GM18907 (cell line): ENCODE data around the gene KLHDC3.

ENCODE experiments used
- ATAC-seq: cut with Tn5 transposase; IDR thresholded peaks from one replicate; pipeline ENCODE4 v1.9.1; 2021; ENCODE audit warnings: mild to moderate bottlenecking, moderate library complexity; ENCODE audit not compliant: unreplicated experiment

Gene KLHDC3, protein sequence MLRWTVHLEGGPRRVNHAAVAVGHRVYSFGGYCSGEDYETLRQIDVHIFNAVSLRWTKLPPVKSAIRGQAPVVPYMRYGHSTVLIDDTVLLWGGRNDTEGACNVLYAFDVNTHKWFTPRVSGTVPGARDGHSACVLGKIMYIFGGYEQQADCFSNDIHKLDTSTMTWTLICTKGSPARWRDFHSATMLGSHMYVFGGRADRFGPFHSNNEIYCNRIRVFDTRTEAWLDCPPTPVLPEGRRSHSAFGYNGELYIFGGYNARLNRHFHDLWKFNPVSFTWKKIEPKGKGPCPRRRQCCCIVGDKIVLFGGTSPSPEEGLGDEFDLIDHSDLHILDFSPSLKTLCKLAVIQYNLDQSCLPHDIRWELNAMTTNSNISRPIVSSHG

GRCh38 chr6:43013843-43014433, at the start of gene KLHDC3, which contains the start of gene MEA1:
TSS of gene KLHDC3 (plus strand) at chr6:43014249. CDS start at chr6:43017193, 2,944 bp downstream.
TSS of gene MEA1 (minus strand) at chr6:43013946. CDS start at chr6:43013813, 133 bp downstream.
- peak; percentile 90 for ATAC-seq

DNA sequence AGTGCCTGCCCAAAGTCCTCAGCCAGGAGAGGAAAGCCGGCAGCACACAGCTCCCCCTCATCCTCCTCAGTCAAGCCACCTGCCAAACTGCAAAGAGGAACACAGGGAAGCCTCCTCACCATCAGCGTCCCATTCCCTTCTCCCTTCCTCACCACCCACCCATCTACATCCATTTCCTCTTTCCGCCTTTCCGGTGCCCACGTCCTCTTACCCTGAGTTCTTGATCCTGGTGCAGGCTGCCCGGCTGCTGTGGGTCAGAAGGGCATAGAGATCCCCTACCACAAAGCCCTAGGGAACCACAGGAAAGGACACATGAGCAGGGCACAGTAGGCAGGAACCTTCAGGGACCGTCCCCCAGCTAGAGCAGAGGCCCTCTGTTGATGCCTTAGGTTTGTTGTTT, 47.5 kb upstream of the KLHDC3 start:
- ATAC-seq: no peak

DNA sequence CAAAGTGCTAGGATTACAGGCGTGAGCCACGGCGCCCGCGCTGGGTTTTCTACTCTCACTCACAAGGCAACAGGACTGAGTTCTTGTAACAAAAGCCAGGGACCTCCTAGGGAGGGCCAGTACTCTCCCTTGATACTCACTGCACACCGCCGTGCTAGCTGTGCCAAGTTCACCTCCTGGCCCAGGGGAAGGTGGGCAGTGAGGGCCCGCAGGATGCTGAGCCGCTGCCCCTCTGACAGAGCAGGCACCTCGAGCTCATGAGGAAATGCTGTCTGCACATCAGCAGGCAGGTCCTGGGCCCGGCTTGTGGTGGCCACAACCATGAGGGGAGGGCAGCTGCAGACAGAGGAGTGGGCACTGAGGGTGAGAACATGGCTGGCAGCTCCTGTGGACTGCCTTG, 46.8 kb upstream of the KLHDC3 start:
- no peak for ATAC-seq

DNA sequence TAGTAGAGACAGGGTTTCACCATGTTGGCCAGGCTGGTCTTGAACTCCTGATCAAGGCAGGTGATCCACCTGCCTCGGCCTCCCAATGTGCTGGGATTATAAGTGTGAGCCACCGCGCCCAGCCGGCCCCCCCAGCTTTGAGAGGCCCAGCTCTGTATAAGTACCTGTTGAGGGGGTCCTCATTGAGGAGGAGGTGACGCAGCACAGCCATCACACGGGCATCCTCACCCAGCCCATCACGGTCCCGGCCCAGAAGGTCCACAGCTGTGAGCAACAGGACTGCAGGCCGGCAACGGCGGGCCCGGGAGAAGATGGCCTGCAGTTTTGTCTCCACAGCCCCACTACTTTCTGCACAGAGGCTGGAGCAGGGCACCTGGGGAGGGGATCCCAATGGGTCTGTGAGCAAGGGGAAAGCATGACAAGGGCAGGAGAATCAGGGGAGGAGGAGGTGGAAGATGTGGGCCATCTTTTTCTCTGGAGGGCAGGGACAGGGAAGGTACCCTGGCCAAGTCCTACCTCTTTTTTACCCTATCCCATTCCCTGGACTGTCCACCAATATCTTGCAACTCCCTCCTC, 45.8 kb upstream of the KLHDC3 start:
- no peak for ATAC-seq

- ATAC-seq: no peak
Observed at GRCh38 chr6:42968783-42969182, 45.3 kb upstream of the KLHDC3 start.

GRCh38 chr6:42969431-42969830, 44.6 kb upstream of the KLHDC3 start:
- ATAC-seq: no peak

GRCh38 chr6:42969934-42970333, 44.1 kb upstream of the KLHDC3 start:
- ATAC-seq: no peak

- ATAC-seq: no peak
Observed at GRCh38 chr6:42970871-42971612, 43.0 kb upstream of the KLHDC3 start.

GRCh38 chr6:42971746-42972327, 42.2 kb upstream of the KLHDC3 start:
- ATAC-seq: no peak

- no peak for ATAC-seq
Observed at GRCh38 chr6:42973926-42974325, 40.1 kb upstream of the KLHDC3 start.

GRCh38 chr6:42974919-42975505, 39.0 kb upstream of the KLHDC3 start:
- ATAC-seq: no peak

DNA sequence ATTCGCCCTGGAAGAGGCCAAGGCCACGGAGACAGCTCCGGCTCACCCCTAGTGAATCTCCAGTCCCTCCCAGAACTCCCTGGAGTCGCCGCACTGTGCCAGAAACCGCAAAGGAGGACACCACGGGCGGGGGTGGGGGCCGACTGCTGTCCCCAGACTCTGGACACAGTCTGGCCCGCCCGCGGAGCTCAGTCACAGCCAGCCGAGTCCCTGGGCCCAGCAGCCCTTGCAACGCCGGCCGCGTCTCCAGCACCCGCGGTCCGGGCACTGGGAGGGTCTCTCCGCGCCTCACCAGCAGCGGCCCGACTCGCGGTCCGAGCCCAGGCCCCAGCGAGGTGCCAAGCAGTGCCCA, 35.6 kb upstream of the KLHDC3 start:
- ATAC-seq: peak; percentile 21

DNA sequence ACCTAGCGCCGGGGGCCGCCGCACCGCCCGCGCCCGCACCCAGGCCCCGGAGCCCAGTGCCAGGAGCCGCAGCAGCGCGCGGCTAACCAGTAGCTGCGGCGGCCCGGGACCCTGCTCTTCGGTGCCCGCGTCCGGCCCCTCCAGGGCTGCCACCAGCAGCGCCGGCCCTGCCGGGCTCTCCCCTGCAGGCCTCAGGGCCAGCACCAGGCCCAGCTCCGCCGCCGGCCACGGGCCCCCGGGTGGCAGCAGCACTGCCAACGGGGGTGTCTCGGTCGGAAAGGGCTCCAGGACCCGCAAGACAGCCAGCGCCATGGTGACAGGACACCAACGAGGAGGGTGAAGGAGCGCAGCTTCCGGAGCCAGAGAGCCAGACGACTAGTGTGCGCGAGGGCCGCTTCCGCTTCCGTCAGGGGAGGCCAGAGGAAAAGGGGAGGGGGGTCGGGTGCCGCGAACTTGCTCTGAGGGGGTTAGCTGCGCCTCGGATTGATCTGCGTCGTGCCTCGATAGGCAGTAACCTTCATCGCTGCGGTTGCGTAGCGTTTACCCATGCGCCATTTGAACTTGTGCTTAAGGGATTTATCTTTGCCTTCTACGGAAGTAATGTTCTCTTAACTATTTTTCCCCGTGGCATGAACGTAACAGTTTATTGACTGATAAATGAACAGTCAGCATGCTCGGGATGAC, 35.1 kb upstream of the KLHDC3 start, which contains the start of gene PEX6:
TSS of gene PEX6 (minus strand) at position 343 of the 684 bp plus-strand sequence. CDS start at position 312, 31 bp downstream.
- ATAC-seq: peak; percentile 90

- peak; percentile 7 for ATAC-seq
Observed at GRCh38 chr6:42979523-42980177, 34.4 kb upstream of the KLHDC3 start.

DNA sequence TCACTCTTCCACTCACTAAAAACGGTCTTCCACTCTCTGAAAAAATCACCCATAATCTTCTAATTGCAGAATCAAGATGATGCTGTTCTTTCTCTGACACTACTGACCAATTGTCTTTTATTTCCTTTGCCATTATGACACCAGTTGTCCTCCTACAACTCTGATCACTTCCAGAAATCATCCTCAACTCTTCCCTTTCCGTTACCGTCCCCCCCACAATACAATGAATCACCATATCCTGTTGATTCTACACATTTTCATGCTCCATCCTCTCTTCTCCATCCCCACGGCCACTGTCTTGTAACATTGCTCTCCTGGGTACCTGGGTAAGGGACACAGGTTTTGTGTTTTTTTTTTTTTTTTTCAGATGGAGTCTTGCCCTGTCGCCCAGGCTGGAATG, 32.2 kb upstream of the KLHDC3 start:
- no peak for ATAC-seq

GRCh38 chr6:42984001-42984923, 29.8 kb upstream of the KLHDC3 start, which contains the start of gene PPP2R5D:
TSS of gene PPP2R5D (plus strand) at chr6:42984570. CDS start at chr6:42984678, 108 bp downstream.
- peak; percentile 92 for ATAC-seq

GRCh38 chr6:42984924-42985475, 29.0 kb upstream of the KLHDC3 start:
- no peak for ATAC-seq
